AML-193 (cell line): ENCODE results near the gene ABHD11.
"Not testable (repeated sequence)": the region's sequence is repeated elsewhere in the genome, so short reads cannot be mapped to it uniquely, and the experiment has no call there.

ENCODE experiments used
- DNase-seq, 2 experiments: peaks; one replicate each; lab custom pipeline; 2025; lab: John Stamatoyannopoulos, UW

ABHD11 gene

GRCh38 chr7:73718905-73719805, 19.4 kb downstream of the ABHD11 start, which contains the start of gene STX1A:
STX1A (minus strand) TSS chr7:73719669; CDS start chr7:73719631, 38 bp downstream.
- no peak for DNase-seq

- DNase-seq, result no peak
Observed at GRCh38 chr7:73718438-73718881, 20.1 kb downstream of the ABHD11 start.

- peak; percentile 88 to 93 for DNase-seq
Observed at GRCh38 chr7:73717991-73718405, 20.6 kb downstream of the ABHD11 start.

GRCh38 chr7:73717025-73717807, 21.4 kb downstream of the ABHD11 start:
- no peak for DNase-seq

- DNase-seq, result no peak
Observed at GRCh38 chr7:73716318-73716890, 22.2 kb downstream of the ABHD11 start.

GRCh38 chr7:73715648-73716317, 22.8 kb downstream of the ABHD11 start:
- DNase-seq, result no peak

- DNase-seq, result not testable (repeated sequence)
Observed at GRCh38 chr7:73713319-73713718, 25.3 kb downstream of the ABHD11 start.

- no peak for DNase-seq
Observed at GRCh38 chr7:73712773-73713172, 25.8 kb downstream of the ABHD11 start.

- DNase-seq, result no peak
Observed at GRCh38 chr7:73708961-73709549, 29.5 kb downstream of the ABHD11 start.

- DNase-seq, result no peak
Observed at GRCh38 chr7:73707045-73707631, 31.5 kb downstream of the ABHD11 start.

- no peak for DNase-seq
Observed at GRCh38 chr7:73706126-73707044, 32.2 kb downstream of the ABHD11 start.

- DNase-seq, result no peak
Observed at GRCh38 chr7:73705551-73705920, 33.1 kb downstream of the ABHD11 start.

GRCh38 chr7:73704640-73705550, 33.7 kb downstream of the ABHD11 start:
- no peak for DNase-seq

- no peak for DNase-seq
Observed at GRCh38 chr7:73703757-73704639, 34.6 kb downstream of the ABHD11 start.

- no peak for DNase-seq
Observed at GRCh38 chr7:73703225-73703624, 35.4 kb downstream of the ABHD11 start.

- no peak for DNase-seq
Observed at GRCh38 chr7:73702665-73703064, 35.9 kb downstream of the ABHD11 start.

- DNase-seq, result no peak
Observed at GRCh38 chr7:73702226-73702625, 36.4 kb downstream of the ABHD11 start.
